Pancreas (tissue), 10 donors: ENCODE results near the gene SELENOO. TPM values are rescaled to one million over a fixed set of nuclear protein-coding genes. Genes with fewer than 3 reads are reported as not detected.
A peak's percentile ranks its signal among the peaks of the same experiment; 100 is the strongest.

Experiments used
- ATAC-seq, 4 donors: fragments of 200-7000 bp; cut with Tn5 transposase; one replicate each; pipeline versions ENCODE4 v1.8.0 to v1.9.1; 2020; ENCODE audit warnings: mild to moderate bottlenecking in 4 of 4, moderate library complexity in 4 of 4
- DNase-seq, 6 donors: peaks; one replicate each; pipeline ENCODE4 v3.0.0-alpha.2; 2020
- FAIRE-seq: peaks from 2 replicates; lab custom pipeline; 2012; peaks lifted over from hg19 to GRCh38; lab: Jason Lieb, UNC
- H3K27ac ChIP-seq, 4 donors: fragments of 200-600 bp; sonication (generic); 1 replicate in 3 of 4; 2 replicates in 1 of 4; pipeline versions ENCODE4 v1.5.0 to v1.8.0; 2020
- H3K27me3 ChIP-seq, 4 donors: fragments of 200-600 bp; one replicate each; pipeline ENCODE4 v1.8.0; 2021
- H3K36me3 ChIP-seq, 3 donors: fragments of 200-600 bp; sonication (generic) in 1 of 3; one replicate each; pipeline versions ENCODE4 v1.5.0 to v1.8.0; 2020 to 2021
- H3K4me1 ChIP-seq, 3 donors: fragments of 200-600 bp; one replicate each; pipeline ENCODE4 v1.8.0; 2021
- H3K4me3 ChIP-seq, 4 donors: fragments of 200-600 bp; sonication (generic) in 2 of 4; one replicate each; pipeline versions ENCODE4 v1.5.0 to v1.8.0; 2020 to 2021
- H3K9me3 ChIP-seq, 4 donors: fragments of 200-600 bp; one replicate each; pipeline ENCODE4 v1.8.0; 2021
- CTCF ChIP-seq, 4 donors: fragments of 200-600 bp; sonication (generic) in 3 of 4; IDR thresholded peaks; one replicate each; pipeline versions ENCODE4 v1.5.0 to v1.8.0; 2021; ENCODE audit warnings: antibody characterized with exemption in 4 of 4
- WGBS, 2 donors: extraction: QIAGEN DNeasy Blood & Tissue Kit; methylation state at CpG; one replicate each; pipeline ENCODE4 v1.1.7; 2013; 5-methylcytosine and 5-hydroxymethylcytosine counted together
- intact Hi-C, 3 donors: fragments of 100-400 bp; cut with DNase I; formaldehyde crosslinking; loops; one replicate each; pipeline versions ENCODE4 v1.11.1 to v1.14.2; 2022
- polyA plus RNA-seq, 2 donors: library from polyadenylated mRNA; stranded (reverse); fragments of 200-250 nt; gene quantifications; one replicate each; pipeline ENCODE4 v1.2.3, GENCODE V29; 2013
- total RNA-seq, 6 donors: library from RNA; stranded (reverse); fragmentation: NEBNext Ultra II Directional in 4 of 6; extraction: Animal tissue kit (Norgen Biotek cat#: 25700) in 4 of 6; gene quantifications; one replicate each; pipeline versions ENCODE4 v1.2.1 to v1.2.4, GENCODE V29; 2021 to 2023
- donor health status: healthy with polysubstance abuse.
- donor health status: DM: no; HTN: no; CAD: no; lungs with moderate emphysema.
- donor health status: DM: no; HTN: no; CAD: no.
- donor health status: control.
- donor health status: control.
- donor health status: Bipolar disorder and iron deficiency.
- donor health status: DM: yes; HTN: yes; CAD: no.
- donor health status: DM: no; HTN: no; CAD: no.
- donor health status: DM: no; HTN: no; CAD: no.
- donor health status: DM: yes; HTN: yes; CAD: no.

SELENOO gene
- total and polyA plus RNA-seq, 8 donors: 11.6 to 79.8 (median 14.3) TPM

GRCh38 chr22:50190182-50190940 lies 10.4 kb upstream of the SELENOO start:
- H3K27ac ChIP-seq: peak overlapping the region; percentile 80 to 82 (median 80)
- H3K9me3 ChIP-seq: no peaks in the 10 kb centered on the region
- FAIRE-seq (no peak), DNase-seq (peak; percentile 80 to 95 (median 84)), ATAC-seq (peak; percentile 59 to 71 (median 65))
- H3K27me3 ChIP-seq: no peaks in the 10 kb centered on the region
- intact Hi-C loops: no loop called here
- peak overlapping the region; percentile 9 to 48 (median 40) for H3K4me3 ChIP-seq
- H3K36me3 ChIP-seq: peaks cover 0 to 7% (median 0%) of the 10 kb centered on the region in 3 donors
- no peak for TF ChIP-seq CTCF (IDR thresholded peaks at IDR 0.05)
- peaks cover 25 to 30% (median 26%) of the 10 kb centered on the region in 3 donors for H3K4me1 ChIP-seq
- WGBS, 2 donors: 3 to 4% methylated on average over 43 of the region's 43 CpGs

GRCh38 chr22:50190941-50191741 lies 9.7 kb upstream of the SELENOO start:
- intact Hi-C loops: no loop called here
- peaks cover 0 to 11% (median 0%) of the 10 kb centered on the region in 3 donors for H3K36me3 ChIP-seq
- 35 to 44% methylated on average over 18 of the region's 18 CpGs for WGBS, 2 donors
- TF ChIP-seq CTCF (IDR thresholded peaks at IDR 0.05): no peak
- ATAC-seq: peak in 2 of 4 donors; percentile 0 to 4
- H3K4me1 ChIP-seq: peaks cover 25 to 30% (median 26%) of the 10 kb centered on the region in 3 donors
- H3K27me3 ChIP-seq: no peaks in the 10 kb centered on the region
- DNase-seq: peak in 4 of 6 donors; percentile 56 to 73 (median 57)
- peak overlapping the region; percentile 9 to 48 (median 40) for H3K4me3 ChIP-seq
- peak overlapping the region; percentile 80 to 82 (median 80) for H3K27ac ChIP-seq
- FAIRE-seq: no peak
- H3K9me3 ChIP-seq: no peaks in the 10 kb centered on the region

- H3K4me1 ChIP-seq: peaks cover 22 to 25% (median 23%) of the 10 kb centered on the region in 3 donors
- ATAC-seq (peak in 2 of 4 donors; percentile 8 to 34), DNase-seq (peak in 4 of 6 donors; percentile 47 to 80 (median 66)), FAIRE-seq (no peak)
- H3K4me3 ChIP-seq: no peak overlapping the region
- no peaks in the 10 kb centered on the region for H3K27me3 ChIP-seq
- no peak for TF ChIP-seq CTCF (IDR thresholded peaks at IDR 0.05)
- 36 to 59% methylated on average over 22 to 25 of the region's 25 CpGs for WGBS, 2 donors
- intact Hi-C loops: no loop called here
- no peaks in the 10 kb centered on the region for H3K9me3 ChIP-seq
- peak overlapping the region; percentile 4 to 82 (median 61) for H3K27ac ChIP-seq
- H3K36me3 ChIP-seq: peaks cover 0 to 21% (median 0%) of the 10 kb centered on the region in 3 donors
Measured at GRCh38 chr22:50192436-50193204, 8.2 kb upstream of the SELENOO start.

DNA sequence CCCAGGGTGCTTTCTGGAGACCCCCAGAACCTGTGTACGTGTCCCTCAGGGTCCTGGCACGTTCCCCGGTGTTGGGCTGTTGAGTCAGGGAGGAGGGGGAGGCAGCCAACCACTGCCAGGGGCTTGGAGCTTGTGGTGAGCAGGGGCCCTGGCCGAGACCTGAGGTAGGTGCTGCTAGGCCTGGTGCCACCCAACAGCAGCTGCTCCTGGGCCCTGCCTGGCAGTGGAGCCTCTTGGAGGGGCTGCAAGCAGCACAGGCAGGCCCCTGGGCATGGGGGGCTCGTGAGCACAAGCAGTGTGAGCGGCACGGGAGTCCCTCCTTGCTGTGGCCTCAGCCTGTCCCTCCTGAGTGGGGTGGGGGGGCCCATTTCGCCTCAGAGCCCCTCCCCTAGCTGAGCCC lies 7.2 kb upstream of the SELENOO start:
- Histone ChIP-seq H3K27ac (peak overlapping the region in 1 of 4 donors; percentile 80), H3K4me3 (no peak overlapping the region), H3K36me3 (peaks cover 0 to 30% (median 0%) of the 10 kb centered on the region in 3 donors), H3K9me3 (no peaks in the 10 kb centered on the region), H3K27me3 (no peaks in the 10 kb centered on the region), H3K4me1 (peaks cover 22 to 25% (median 23%) of the 10 kb centered on the region in 3 donors)
- ATAC-seq (no peak), DNase-seq (peak in 2 of 6 donors; percentile 54 to 83), FAIRE-seq (no peak)
- TF ChIP-seq CTCF (IDR thresholded peaks at IDR 0.05): no peak
- WGBS, 2 donors: 74 to 77% methylated on average over 8 of the region's 8 CpGs
- intact Hi-C loops: no loop called here
